Retinal pigment epithelial cell (primary cell): ENCODE measurements around the gene RBP3.

Source experiments
- DNase-seq: peaks from one replicate; pipeline ENCODE4 v3.0.0-alpha.2; 2010; ENCODE audit warnings: low read depth
- H3K4me3 ChIP-seq: 2 replicates; pipeline ENCODE4 v1.5.1; 2011; ENCODE audit warnings: mild to moderate bottlenecking, low read length, control low read depth, moderate library complexity
- TF ChIP-seq, protein P1 (sequence below): conservative IDR thresholded peaks from 2 replicates; pipeline ENCODE4 v1.5.1; 2011; ENCODE audit warnings: low read depth, low read length, control low read depth, inconsistent platforms

Gene RBP3

GRCh38 chr10:47367646-47368045 lies 19.5 kb downstream of the RBP3 start:
- DNase-seq = no peak
- TF ChIP-seq, protein P1, sequence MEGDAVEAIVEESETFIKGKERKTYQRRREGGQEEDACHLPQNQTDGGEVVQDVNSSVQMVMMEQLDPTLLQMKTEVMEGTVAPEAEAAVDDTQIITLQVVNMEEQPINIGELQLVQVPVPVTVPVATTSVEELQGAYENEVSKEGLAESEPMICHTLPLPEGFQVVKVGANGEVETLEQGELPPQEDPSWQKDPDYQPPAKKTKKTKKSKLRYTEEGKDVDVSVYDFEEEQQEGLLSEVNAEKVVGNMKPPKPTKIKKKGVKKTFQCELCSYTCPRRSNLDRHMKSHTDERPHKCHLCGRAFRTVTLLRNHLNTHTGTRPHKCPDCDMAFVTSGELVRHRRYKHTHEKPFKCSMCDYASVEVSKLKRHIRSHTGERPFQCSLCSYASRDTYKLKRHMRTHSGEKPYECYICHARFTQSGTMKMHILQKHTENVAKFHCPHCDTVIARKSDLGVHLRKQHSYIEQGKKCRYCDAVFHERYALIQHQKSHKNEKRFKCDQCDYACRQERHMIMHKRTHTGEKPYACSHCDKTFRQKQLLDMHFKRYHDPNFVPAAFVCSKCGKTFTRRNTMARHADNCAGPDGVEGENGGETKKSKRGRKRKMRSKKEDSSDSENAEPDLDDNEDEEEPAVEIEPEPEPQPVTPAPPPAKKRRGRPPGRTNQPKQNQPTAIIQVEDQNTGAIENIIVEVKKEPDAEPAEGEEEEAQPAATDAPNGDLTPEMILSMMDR = no peak

DNA sequence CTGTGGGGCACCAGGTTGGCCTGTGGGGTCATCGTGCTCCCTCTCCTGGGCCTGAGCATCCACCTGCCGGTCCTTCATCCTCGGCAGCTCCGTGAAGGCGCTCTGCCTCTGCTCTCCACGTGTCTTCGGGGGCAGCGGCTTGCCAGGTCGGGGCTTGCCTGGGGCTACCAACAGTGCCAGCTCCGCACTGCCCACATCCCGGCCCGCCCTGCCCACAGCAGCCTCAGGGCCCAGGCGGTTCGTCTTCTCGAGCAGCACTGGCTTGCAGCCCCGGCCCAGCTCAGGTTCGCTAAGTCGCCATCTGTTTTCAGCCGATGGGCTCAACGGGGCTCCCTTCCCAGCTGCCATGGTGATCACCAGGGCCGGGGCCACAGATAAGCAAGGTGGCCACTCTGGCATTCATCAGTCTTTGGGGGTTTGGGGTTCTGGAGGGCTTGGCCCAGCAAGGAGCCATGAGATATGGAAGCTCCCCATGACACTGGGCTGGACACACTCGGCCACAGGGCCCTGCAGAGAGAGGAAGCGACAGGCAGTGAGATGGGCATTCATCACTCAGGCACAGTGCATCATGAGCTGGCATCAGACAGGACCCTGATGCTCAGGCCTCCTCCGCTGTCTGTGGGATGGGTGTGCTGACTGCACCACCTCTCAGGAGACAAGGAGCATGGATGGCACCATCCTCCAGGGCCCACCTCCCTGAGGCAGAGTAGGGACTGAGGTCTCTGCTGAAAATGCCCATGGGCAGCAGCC lies 20.4 kb downstream of the RBP3 start:
- DNase-seq = no peak
- H3K4me3 ChIP-seq = no peak overlapping the region
- TF ChIP-seq, protein P1 = no peak

More at GRCh38 chr10:47367646-47368045, 19.5 kb downstream of the RBP3 start:
- no peak overlapping the region for H3K4me3 ChIP-seq

GRCh38 chr10:47369251-47369894 lies 21.2 kb downstream of the RBP3 start:
- H3K4me3 ChIP-seq = no peak overlapping the region
- DNase-seq = no peak
- TF ChIP-seq, protein P1 = no peak

- H3K4me3 ChIP-seq = no peak overlapping the region
- TF ChIP-seq, protein P1 = no peak
- DNase-seq = no peak
Observed at GRCh38 chr10:47370015-47370767, 22.0 kb downstream of the RBP3 start.

- TF ChIP-seq, protein P1 = no peak
- no peak for DNase-seq
- no peak overlapping the region for H3K4me3 ChIP-seq
Observed at GRCh38 chr10:47370878-47371277, 22.7 kb downstream of the RBP3 start.

- DNase-seq = no peak
- TF ChIP-seq, protein P1 = no peak
- H3K4me3 ChIP-seq = no peak overlapping the region
Observed at GRCh38 chr10:47371629-47372485, 23.7 kb downstream of the RBP3 start.
